ENCODE results near the gene TMED6.
A peak's percentile ranks its signal among the peaks of the same experiment; 100 is the strongest.

The TMED6 gene

DNA sequence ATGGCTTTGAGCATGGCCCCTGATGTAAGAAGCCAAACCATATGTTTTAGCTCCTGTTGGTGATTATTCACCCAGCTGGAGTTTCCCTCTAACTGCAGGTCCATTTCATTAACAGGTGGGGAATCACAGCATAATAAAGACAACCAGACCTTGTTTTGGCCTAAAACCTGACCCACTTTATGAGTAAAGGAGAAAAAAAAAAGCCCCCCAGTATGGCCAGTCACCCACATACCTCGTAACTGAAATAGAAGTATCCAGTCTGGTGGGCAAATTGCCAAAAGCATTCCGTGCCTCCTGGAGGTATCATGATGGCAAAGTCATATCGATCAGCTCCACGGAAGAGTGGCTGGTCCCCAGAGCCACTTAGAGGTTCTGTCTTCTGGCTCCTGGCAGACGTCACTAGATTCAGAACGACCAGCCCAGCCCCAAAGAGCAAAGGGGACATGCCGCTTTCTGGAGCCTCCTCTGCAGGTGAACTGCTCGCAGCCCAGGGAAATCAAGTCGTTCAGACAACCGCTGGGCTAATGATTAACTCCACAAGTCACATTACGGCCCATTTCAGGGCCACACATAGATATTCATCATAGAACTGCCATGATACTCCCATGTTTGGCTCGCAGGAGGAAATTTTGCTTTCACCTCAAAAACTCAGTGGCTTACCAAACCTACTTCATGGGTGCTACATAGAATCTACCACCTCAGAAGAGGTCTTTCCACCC, at the start of gene TMED6:
TSS of gene TMED6 (minus strand) at position 478 of the 719 bp plus-strand sequence. CDS start at position 445, 33 bp downstream.
- intact Hi-C loops (cut with DNase I), result no loop called here
- no peak for DNase-seq

DNA sequence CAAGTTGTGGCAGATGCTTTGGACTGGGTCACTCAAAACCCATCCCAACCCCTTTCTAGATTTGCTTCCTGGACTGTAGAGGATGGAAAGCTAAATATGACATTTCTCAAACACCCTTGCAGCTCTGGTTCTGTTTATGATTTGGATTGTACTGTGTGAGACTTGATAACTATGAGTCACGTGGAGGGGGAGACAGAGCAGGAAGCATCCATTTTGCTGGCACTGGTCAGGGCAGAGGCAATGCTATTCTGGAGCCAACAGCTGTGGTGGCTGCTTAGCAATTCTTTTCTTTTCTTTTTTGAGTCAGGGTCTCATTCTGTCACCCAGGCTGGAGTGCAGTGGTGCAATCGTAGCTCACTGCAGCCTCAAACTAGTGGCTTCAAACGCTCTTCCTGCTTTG, 47.8 kb upstream of the TMED6 start:
- DNase-seq, result no peak
- intact Hi-C loops (cut with DNase I), result loop anchor here (5.0 kb wide), 1 partner anchor 168 kb away; the partner anchor contains the start of gene NFAT5

DNA sequence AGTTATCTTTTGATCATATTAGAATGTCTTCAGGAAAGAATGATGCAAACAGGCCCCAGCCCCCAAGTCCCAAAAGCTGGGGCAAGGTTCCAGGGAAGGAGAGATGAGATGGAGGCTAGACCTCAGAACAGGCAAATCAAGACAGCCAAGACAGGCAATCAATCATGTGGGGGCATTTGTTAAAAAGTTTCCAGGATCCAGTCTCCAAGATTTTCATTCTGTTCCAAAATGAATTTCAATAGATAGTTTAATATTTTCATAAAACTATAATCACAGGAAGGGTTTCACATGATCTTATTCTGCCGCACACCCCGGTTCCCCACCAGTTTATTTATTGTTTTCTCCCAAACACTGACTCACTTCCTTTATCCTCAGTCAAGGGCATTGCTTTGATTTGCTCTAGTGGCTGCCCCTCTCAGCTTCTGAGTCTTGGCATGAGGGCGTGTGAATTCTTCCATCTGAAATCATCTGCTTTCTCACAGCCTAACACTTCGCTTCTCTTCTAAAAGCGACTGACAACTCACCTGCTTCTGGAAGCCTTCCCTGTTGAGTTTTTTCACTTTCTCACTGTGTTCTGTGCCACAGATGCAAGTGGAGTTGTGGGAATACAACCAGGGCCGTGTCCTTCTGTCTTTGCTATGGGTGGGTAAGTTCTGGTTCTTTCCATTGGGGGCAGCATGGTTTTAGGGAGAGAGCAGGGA, 46.4 kb upstream of the TMED6 start:
- intact Hi-C loops (cut with DNase I), result loop anchor here (2.0 to 5.0 kb wide), 4 partner anchors 85 to 357 kb away; partner anchors contain the start of genes NFAT5 and NOB1
- peak in 5 of 10 donors; percentile 31 to 86 (median 47) for DNase-seq

DNA sequence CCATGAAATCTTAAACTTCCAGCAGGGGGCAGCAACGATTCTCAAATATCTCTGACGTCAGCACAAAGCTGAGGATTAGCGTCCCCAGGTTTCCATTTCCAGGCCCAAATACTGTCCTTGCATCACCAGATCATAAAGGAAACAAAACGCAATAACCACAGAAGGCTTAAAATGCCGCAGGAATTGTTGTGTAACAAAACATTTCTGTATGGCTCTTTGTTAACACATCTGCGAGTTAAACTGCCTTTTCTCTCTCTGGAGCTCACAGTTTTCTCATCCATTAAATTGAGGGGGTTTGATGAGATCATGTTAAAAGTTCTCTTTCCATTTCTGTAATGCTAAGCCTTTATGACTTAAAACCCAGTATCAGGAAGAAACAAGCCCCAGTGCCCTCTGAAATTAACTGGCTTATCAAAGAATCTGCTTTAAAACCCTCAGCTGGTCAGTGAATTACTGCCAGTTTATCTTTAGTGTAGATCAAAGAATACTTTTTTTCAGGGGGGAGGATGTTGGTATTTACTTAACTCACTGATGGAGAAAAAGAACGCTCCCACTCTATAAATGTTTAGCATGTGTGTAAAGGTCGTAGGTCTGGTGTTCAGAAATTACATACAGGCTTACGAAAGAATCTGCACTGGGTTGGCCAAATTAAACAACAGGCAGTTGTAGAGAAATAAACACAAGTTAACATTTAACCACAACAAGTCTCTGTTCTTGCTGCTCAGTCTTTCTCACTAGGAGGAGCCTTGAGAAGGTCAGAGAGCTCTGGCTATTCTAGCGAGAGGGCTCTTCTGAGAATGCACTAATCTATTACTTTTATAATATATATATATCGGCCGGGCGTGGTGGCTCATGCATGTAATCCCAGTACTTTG, 44.8 kb upstream of the TMED6 start:
- intact Hi-C loops (cut with DNase I), result loop anchor here (2.0 to 5.0 kb wide), 4 partner anchors 86 to 358 kb away; partner anchors contain the start of genes NFAT5 and NOB1
- peak in 5 of 10 donors; percentile 38 to 72 (median 70) for DNase-seq

DNA sequence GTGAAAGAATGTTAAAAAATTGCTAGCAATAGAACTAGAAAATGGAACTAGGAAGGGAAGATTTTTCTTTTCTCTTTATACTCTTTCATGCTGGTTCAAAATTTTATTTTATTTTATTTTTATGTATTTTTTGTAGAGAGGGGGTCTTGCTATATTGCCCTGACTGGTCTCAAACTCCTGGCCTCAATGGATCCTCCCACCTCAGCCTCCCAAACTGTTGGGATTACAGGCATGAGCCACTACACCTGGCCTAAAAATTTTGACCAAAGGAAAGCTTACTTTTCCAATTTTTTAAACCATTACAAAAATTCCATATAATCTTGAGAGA, 44.2 kb upstream of the TMED6 start:
- intact Hi-C loops (cut with DNase I), result loop anchor here (2.0 to 5.0 kb wide), 4 partner anchors 87 to 359 kb away; partner anchors contain the start of genes NFAT5 and NOB1

DNA sequence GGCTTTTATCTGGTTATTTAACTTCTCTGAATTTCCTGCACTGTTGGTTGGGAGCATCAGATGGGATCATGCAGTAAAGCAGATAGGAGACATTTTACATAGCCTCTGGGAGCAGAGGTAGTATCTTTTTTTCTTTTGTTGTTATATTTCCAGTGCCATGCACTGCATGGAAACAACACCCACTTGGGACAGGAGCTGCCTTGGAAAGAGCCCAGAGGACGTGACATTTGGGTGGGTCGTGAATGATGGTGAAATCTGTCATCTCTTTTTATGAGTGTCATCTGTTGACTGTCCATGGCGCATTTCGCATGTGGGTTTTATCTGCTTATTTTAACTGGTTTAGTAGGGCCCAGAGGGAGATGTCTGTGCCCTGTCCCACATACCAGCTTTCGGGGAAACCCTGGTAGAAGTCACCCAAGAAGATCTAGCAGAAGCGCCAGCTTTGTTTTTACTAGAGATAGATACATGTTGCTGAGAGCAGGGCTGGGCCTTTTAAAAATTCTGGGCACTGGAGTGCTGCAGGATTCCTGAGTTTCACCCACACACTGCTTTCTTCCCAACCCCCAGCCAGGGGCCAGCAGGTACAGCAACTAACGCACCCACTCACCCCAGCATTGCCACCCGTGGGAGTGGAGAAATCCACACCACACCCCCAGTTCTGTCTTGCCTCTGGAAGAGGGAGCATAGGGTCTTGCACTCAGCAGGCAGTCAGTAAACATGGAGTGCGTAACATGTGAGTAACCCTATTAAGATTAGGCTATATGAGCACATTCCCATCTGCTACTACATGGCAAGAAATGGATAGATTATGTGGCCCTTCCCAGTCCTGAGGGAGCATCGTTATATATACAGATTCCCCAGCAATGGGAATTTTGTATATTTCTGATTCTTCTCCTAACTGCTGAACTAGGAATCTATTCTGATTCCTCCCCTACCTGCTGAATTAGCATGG, 42.6 kb upstream of the TMED6 start:
- DNase-seq, result no peak
- intact Hi-C loops (cut with DNase I), result no loop called here

More for the DNA sequence above, 44.2 kb upstream of the TMED6 start:
- no peak for DNase-seq

DNA sequence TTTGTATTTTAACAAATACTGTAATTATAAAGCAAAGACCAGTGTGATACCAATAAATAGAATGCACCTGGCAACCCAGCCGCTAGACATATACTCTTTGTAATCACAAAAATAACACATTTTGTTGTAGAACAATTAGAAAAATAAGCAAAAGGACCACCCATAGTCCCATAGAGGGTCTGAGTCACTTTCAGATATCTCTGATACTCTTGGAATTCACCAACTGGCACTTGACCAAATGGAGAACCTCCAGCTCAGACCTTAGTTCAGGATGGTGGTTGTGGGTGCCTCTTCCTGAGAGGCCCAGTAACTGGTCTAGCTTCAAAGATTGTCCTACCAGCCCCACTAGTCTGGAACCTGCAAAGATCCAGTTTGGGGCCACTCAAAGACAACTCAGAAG, 35.0 kb upstream of the TMED6 start:
- no peak for DNase-seq
- intact Hi-C loops (cut with DNase I), result no loop called here

DNA sequence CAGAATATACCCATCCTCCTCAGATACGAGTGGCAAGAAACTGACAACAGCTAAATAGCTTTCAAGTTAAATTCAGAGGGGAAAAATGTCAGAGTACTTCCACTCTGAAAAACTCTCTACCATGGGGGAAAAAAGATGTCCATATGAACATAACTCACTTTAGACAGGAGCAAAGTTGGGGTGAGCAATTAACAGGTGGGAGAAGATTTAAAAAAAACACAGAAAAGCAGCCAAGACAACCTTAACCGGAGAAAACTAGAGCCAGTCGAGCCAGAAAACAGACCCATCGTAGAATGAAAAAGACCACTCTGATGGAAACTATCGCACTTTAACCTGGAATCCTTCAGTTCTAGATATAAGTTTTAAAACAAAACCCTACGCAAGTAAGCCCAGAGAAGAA, 33.4 kb upstream of the TMED6 start:
- DNase-seq, result no peak
- intact Hi-C loops (cut with DNase I), result loop anchor here (1.0 kb wide), 1 partner anchor 46 kb away; the partner anchor contains the start of genes COG8 and NIP7

DNA sequence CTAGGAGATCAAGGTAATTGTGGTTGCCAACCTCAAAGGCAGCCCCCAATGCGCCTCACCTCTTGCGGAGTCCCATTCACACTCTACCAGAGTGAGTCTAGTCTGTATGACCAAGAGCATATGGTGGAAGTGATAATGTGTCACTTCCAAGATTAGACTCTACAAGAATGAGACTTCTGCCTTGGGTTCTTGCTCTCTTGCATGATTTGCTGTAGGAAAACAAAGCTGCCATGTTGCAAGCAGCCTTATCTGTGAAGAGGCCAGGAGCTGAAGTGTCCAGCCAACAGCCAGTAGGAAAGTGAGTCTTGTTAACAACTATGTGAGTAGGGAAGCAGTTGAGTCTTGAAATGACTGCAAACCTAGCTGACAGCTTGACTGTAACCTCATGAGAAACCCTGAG, 30.8 kb upstream of the TMED6 start:
- intact Hi-C loops (cut with DNase I), result no loop called here
- DNase-seq, result no peak

DNA sequence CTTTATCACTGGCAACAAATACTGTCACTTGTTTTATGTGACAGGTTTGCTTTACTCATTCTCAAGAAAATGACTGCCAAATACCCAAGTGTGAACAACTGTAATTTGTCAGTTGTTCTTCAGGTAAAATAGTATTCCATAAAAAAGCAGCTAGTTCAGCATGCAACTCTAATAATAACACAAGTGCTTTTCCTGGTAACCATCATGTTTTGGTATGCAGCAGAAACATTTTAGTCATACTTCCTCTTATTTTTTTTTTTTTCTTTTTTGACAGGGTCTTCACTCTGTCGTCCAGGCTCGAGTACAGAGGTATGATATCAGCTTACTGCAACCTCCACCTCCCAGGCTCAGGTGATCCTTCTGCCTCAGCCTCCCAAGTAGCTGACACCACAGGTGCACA, 29.6 kb upstream of the TMED6 start:
- no peak for DNase-seq
- intact Hi-C loops (cut with DNase I), result no loop called here

DNA sequence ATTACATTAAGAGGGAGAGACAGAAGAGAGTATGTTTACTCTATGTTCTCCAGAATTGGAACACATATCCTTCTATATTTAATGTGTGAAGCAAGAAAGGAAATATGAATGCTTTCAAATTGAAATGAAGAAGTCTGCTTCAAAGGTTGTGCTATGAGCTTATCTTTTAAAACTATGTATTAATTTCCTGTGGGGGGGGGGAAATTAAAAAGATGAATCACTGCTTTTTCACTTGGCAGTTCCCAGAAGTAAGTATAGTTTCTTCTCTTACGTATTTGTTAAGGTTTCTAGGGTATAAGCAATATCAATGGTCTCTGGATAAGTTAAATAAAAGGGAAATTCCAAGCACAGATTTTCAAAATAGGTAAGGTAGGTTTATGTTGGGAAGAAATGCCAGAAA, 27.2 kb upstream of the TMED6 start:
- DNase-seq, result no peak
- intact Hi-C loops (cut with DNase I), result no loop called here

DNA sequence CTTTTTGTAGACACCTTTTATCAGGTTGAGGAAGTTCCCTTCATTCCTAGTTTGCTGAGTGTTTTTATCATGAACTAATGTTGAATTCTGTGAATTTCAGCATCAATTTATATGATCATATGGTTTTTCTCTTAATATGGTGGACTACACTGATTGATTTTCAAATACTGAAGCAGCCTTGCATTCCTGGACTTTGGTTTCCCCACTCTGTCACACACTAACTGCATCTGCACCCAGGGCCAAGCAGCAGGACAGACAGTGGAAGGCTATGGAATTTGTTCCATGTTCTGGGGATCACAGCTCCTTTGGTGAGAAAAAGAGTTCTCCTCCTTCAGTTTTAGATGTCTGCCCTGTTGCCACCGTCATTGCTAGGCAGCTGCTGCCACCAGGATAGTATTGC, 26.4 kb upstream of the TMED6 start:
- DNase-seq, result no peak
- intact Hi-C loops (cut with DNase I), result no loop called here

DNA sequence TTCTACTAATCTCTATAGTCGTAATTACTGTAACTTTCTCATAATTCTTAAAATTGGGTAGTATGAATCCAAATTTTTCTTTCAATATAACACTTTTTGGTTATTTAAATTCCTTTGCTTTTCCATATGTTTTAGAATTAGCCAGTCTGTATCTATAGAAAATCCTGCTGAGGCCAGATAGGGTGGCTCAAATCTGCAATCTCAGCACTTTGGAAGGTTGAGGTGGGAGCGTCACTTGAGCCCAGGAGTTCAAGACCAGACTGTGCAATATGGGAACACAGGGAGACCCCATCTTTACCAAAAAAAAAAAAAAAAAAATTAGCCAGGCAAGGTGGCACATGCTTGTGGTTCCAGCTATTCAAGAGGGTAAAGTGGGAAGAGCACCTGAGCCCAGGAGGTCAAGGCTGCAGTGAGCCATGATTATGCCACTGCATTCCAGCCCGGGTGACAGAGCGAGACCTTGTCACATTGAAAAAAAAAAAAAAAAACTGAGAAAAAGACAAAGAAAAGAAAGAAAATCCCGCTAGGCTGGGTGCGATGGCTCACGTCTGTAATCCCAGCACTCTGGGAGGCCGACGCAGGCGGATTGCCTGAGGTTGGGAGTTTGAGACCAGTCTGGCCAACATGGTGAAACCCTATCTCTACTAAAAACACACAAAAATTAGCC, 24.9 kb upstream of the TMED6 start:
- intact Hi-C loops (cut with DNase I), result no loop called here
- DNase-seq, result no peak

DNA sequence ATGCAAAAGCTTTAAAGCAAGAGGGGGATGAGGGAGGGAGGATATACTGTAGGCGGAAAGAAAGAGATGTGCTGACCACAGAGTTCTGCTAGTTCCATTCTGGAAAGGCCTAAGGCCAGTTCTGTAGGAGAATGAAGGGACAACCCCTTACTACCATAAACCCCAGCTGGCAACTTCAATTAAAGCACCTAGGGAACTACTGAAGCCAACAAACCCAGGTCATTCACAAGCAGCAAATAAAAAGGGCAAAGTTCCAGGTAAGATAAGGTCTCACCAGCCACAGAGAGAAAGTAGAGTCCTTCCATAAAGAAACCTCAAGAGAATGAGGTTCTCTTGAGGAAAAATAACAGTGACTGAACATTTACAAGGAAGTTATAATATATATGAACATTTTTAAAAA, 21.4 kb upstream of the TMED6 start:
- intact Hi-C loops (cut with DNase I), result no loop called here
- no peak for DNase-seq

DNA sequence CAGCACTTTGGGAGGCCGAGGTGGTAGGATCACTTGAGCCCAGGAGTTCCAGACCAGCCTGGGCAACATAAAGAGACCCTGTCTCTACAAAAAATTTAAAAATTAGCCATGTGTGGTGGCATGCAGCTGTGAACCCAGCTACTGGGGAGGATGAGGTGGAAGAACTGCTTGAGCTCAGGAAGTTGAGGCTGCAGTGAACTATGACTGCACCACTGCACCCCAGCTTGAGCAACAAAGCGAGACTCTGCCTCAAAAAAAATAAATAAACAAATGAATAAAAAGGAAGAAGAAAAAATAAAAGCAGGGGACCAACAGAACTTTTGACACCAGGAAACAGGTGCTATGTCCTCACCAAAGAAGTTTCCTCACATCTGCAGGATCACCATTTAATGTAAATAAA, 20.0 kb upstream of the TMED6 start:
- no peak for DNase-seq
- intact Hi-C loops (cut with DNase I), result no loop called here

DNA sequence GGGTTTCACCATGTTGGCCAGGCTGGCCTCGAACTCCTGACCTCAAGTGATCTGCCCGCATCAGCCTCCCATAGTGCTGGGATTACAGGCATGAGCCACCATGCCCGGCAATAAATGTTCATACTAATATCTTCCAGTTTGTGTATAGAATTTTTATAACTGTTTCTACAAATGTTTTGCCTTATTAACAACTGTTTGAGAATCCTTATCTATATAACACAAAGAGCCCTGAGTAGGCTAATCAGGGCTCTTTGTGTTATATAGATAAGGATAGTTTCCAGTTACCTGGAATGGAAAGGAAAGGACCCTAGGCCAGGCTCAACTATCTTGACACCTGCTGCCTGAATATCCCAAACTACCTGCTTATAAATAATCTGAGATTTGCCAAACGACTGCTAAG, 17.3 kb upstream of the TMED6 start:
- DNase-seq, result no peak
- intact Hi-C loops (cut with DNase I), result no loop called here

DNA sequence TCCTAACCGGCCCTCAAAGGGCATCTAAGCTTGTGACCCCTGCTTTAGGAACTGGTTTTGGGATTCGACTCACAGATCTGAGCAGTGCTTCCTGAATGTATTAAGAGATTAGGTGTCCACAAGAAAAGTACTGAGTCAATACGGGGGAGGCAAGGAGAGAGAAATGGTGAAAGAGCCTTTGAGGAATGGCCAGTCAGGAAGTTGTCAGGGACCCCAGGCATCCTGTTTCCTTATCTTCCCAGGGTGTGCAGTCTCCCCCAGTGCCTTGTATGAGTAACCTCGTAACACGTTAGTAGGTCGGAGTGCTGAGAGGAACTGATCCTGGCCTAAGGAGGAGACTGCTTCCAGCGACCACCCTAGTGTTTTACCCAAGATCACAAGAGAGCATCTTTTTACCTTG, 16.4 kb upstream of the TMED6 start:
- DNase-seq, result no peak

DNA sequence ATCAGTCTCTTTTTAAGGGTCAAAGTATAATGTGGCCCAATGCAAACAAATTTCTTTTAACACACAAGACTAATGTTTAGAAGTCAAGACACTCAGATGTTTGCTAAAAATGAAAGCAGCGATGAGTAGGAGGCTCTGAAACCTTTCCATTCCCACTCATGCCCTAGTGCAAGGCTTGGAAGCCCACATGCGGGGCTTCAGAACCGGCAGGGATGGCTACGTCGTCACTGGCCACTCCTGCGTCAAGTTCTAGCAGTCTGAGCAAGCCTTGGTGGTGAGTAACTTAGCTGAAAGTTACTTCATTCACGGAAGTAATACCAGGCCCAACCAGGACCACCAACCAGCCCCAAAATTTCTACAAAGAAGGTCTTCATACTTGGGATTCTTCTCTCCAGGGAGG, 14.8 kb upstream of the TMED6 start:
- intact Hi-C loops (cut with DNase I), result no loop called here
- no peak for DNase-seq

More for the DNA sequence above, 16.4 kb upstream of the TMED6 start:
- intact Hi-C loops (cut with DNase I), result no loop called here

DNA sequence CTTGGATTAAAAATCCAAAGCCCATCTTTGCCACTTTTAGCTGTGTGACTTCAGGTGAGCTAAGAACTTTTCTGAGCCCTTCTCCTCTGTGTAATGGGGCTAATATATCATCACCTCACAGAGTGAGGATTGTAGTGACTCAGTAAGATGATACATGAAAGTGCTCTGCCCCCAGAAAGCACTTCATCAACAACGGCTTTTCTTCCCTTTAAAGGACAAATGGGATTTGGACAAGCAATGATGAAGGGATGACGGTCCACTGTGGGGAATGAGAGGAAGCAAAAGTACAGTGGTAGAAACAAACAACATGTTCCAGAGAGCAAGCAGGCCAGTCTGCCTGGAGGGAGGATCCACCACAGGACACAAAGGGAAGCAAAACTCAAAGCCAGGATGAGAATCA, 14.3 kb upstream of the TMED6 start:
- intact Hi-C loops (cut with DNase I), result no loop called here
- no peak for DNase-seq
